Epithelial cell of umbilical artery (primary cell): ENCODE results near the gene DDX31. TPM values are rescaled to one million over a fixed set of nuclear protein-coding genes. Genes with fewer than 3 reads are reported as not detected.

Source experiments
- total RNA-seq: library from RNA; depleted of rRNA; stranded (reverse); fragments of >200 nt; gene quantifications from 2 replicates; pipeline ENCODE4 v1.2.3, GENCODE V29; 2014

Gene DDX31
- 12.0 and 15.2 TPM in 2 replicates for total RNA-seq

DNA sequence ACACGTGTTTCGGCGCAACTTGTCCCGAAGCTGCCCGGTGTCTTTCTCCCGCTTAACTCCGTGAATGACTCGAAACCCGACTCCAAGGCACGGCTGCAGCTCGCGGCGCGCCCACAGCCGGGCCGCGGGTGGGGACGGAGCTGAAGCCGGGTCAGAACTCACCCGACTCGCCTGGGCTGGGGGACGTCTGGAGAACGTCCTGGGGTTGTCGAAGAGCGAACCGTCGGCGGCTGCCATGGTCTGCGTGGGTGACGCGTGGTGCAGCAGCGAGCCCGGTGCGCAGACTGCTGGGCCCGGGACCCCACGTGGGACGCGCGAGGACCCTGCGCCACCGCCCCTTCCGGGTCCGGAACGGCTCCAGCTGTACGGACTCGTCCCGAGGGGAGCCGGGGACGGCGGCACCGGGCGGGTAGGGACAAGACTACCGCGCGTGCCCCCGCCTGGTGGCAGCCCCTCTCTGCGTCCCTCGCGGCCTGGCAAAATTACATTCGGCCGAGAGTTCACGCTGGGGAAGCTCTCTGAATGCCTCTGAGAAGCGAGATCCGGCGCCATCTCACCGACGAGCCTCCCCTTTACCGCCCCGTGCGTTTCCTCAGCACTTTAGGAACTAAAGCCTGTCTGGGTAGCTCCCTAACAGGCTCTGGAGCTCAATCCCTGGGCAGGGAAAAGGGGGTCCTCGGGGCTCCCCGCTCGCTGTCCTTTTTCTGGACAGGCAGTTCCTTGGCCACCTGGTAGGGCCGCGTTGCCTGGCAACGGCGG lies at the start of gene DDX31:
TSS of gene DDX31 (minus strand) at position 286 of the 759 bp plus-strand sequence. CDS start at position 237, 49 bp downstream.

DNA sequence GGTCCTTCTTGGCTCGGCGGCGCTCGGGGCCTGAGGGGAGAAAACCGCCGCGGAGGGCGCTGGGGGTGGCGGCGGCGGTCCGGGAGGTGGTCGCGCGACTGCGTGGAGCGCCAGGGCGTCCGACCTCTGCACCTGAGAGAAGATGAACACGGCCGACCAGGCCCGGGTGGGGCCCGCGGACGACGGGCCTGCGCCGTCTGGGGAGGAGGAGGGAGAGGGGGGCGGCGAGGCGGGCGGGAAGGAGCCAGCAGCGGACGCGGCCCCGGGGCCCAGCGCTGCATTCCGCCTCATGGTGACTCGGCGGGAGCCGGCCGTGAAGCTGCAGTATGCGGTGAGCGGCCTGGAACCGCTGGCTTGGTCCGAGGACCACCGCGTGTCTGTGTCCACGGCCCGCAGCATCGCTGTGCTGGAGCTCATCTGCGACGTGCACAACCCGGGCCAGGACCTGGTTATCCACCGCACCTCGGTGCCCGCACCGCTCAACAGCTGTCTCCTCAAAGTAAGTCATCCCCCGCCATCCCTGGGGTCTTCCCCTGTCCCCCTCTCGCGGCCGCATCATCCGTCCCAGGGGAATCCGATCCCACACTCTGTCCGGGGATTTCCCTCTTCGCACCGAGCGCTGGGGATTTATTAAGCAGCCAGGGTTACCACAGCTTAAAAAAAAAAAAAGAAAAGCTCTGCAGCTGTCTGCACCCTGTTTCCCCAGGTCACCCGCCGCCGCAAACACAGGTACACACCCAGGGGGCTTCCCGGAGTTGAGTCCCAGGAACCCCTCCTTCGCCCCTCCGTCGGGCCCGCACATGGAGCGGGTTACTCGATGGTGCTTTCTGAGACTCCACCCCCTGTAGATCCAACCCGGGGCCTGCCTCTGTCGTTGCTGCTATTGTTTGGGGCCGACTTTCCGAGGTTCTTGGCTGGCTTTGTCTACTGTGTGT lies 941 bp upstream of the DDX31 start, which contains the start of gene GTF3C4:
TSS of gene GTF3C4 (plus strand) at position 8 of the 935 bp plus-strand sequence. CDS start at position 143, 135 bp downstream.

DNA sequence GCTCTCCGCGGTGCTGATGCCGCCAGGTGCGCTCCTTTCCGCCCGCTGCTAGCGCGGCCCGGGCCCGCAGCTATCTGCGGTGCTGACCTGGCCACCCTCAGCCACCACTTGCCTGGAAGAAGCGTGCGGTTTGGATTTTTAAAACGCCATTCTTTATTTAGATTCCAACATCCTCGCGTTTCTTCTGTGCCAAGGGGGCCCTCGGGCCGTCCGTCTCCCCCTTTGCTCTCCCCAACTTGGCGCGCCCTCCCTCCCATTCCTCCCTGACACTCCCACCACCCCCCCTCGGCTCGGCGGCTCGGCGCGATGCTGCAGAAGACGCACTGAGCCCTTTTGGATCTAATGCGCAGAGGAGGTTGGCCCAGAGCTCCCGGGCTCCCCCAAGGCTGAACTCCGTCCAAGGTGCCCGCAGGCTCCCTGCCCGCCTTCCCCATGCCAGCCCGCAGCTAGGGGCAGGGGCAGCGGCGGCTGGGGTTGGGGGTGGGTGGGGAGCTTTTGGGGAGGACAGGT lies 87.5 kb downstream of the DDX31 start, which contains the start of gene BARHL1:
TSS of gene BARHL1 (plus strand) at position 331 of the 510 bp plus-strand sequence. CDS start 192 bp downstream, outside the sequence.

Other genes starting within 250 kb of the DDX31 start
- not detected in 2 replicates for gene BARHL1, start 87.4 kb downstream of the DDX31 start, total RNA-seq
- gene GTF3C4, start 481 bp upstream of the DDX31 start, total RNA-seq: 13.6 and 14.9 TPM in 2 replicates
- gene AK8, start 208.3 kb upstream of the DDX31 start, total RNA-seq: 0.30 and 0.32 TPM in 2 replicates
- 1.6 and 2.0 TPM in 2 replicates for gene SPACA9, start 208.9 kb upstream of the DDX31 start, total RNA-seq